Cardiac fibroblast (primary cell): Measurements from ENCODE around the gene BRSK1.
A peak's percentile ranks its signal among the peaks of the same experiment; 100 is the strongest.

Experiments
- DNase-seq, 2 donors: peaks; one replicate each; pipeline versions ENCODE4 v3.0.0 to v3.0.0-alpha.2; 2010; ENCODE audit warnings: low read depth in 2 of 2
- H3K4me3 ChIP-seq, 2 donors: replicated peaks in 1 of 2; 1 replicate in 1 of 2; 2 replicates in 1 of 2; pipeline ENCODE4 v1.5.1; 2011; ENCODE audit warnings: low read depth in 2 of 2, low read length in 2 of 2, mild to moderate bottlenecking in 2 of 2, moderate library complexity in 1 of 2
- TF ChIP-seq, protein P1 (sequence below): IDR thresholded peaks from one replicate; pipeline ENCODE4 v1.5.1; 2011; ENCODE audit warnings: low read depth, mild to moderate bottlenecking, low read length, inconsistent platforms

The BRSK1 gene

DNA sequence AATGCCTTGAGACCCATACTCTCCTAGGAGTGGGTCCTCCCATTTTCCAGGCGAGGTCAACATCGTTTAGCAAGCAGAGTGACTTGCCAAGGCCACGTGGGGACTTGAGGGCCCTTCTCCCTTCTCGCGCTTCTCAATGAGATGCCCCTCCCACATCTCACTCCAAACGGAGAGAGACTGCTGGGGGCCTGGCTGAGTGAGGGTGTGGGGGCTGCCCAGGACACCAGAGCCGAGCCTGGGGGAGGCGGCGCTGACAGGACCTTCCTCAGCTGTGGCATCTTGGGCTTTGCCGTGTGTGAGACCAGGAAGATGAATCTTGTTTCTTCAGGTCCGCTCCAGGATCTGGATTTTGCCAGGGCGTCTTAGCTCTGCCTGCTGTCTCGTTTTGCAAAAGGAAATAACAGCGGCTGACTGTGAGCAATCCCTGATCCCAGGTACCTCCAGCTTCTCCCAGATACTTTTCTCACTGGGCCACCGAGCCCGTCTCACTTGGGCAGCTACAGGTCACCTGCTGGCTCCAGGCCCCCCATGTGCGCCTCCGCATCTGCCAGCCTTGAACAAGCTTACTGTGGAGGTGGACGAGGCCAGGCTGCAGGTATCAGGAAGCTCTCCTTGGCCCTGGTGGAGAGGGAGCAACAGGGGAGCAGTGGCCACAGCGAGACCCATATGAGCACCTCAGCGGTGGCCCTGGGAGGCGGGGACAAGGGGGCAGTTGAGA, 64.7 kb downstream of the BRSK1 start:
- TF ChIP-seq, protein P1, sequence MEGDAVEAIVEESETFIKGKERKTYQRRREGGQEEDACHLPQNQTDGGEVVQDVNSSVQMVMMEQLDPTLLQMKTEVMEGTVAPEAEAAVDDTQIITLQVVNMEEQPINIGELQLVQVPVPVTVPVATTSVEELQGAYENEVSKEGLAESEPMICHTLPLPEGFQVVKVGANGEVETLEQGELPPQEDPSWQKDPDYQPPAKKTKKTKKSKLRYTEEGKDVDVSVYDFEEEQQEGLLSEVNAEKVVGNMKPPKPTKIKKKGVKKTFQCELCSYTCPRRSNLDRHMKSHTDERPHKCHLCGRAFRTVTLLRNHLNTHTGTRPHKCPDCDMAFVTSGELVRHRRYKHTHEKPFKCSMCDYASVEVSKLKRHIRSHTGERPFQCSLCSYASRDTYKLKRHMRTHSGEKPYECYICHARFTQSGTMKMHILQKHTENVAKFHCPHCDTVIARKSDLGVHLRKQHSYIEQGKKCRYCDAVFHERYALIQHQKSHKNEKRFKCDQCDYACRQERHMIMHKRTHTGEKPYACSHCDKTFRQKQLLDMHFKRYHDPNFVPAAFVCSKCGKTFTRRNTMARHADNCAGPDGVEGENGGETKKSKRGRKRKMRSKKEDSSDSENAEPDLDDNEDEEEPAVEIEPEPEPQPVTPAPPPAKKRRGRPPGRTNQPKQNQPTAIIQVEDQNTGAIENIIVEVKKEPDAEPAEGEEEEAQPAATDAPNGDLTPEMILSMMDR = no peak
- H3K4me3 ChIP-seq = no peak overlapping the region
- DNase-seq = no peak

DNA sequence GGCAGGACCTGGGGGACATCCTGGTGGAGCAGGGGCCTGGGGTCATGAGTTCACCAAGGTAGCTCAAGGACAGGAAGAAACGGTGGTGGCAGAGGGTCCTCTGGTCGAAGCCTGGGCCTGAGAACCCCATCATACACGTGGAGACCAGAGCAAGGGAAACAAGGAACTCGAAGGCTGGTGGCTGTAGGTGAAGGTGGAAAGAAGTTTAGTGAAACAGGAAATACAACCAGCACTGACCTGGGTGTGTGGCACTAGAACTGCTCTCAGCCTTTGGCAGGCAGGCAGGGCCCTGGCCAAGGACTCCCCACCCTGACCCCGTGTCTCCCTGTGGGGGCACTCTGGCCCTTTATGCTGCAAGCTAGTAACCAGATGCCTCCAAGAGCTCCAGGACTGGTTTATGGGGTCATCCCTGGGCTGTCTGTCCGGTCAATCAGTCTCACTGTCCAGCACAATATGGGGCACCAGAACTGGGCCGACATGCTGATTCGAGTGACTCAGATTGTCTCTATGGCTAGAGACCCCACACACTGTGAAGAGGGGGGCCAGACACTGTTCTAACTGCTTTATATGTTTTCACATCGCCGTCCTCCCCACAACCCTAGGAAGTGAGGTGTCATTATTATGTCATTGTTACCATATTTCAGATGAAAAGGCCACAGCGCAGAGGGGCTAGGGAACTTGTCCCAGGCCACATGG, 67.0 kb downstream of the BRSK1 start:
- DNase-seq = no peak
- H3K4me3 ChIP-seq = no peak overlapping the region
- TF ChIP-seq, protein P1 = no peak

DNA sequence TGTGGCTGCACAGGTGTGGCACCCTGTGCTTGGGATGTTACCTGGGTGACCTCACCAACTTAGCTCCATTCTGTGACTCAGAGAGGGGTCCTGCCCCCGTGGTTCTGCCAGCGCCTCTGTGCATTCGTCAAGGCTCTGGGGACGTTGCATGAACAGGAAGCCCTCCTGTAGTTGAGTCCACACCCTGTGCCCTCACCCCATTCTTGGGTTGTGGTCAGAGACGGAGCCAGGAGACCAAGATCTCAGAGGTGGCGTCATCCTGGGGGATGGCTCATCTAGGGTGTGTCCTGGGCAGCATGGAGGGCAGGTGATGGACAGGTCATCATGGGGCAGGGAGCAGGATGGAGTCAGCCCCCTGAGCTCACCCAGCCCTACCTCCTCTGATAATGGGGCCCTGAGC, 68.2 kb downstream of the BRSK1 start:
- TF ChIP-seq, protein P1 = no peak
- no peak for DNase-seq
- no peak overlapping the region for H3K4me3 ChIP-seq

DNA sequence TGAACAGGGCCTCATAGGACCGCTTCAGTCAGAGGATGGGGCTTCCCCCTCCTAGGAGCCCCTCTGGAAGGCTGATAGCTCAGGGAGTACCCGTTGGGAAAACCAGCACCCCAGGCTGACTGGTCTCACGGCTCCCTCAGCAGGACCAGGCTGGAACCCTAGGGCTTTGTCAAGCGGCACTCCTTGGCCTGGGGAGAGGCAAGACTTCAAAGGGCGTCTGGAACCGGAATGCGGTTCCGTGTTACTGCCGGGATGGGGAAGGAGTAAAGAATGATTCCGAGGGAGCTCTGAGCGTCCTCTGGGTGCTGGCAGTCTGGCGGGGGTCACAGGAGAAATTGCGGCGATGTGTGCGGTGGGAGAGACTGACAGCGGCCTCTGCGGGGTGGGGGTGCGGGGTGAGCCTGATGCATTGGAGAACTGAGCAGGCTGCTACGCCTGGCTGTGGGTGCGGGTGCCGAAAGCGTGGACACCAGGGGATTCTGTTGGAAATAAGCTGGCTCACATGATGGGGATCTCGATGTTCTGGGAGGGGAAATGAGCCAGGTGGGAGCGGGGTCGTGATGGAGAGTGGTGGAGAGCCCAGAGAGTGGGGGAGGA, 68.8 kb downstream of the BRSK1 start:
- DNase-seq = no peak
- H3K4me3 ChIP-seq = no peak overlapping the region
- TF ChIP-seq, protein P1 = no peak

DNA sequence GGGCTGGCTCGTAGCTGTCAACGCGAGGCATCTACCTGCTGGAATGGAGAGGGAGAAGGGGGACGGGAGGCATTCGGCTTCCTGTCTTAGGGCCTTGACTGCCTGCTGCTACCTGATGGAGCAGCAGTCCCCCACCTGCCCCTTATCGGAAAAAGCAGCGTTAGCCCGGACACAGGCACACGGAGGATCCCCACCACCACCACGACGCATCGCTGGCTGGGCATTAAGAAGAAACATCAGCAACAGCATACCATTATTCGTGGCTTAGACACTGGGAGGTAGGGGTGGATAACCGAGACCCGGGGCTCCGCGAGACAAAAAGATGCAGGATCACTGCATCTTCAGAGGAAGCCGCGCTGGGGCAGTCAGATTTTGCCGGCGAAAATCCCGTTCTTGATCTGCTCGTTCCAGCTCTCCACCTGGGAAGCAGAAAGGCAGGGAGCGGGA, 69.6 kb downstream of the BRSK1 start:
- peak overlapping the region; percentile 44 to 46 for H3K4me3 ChIP-seq
- TF ChIP-seq, protein P1 = no peak
- no peak for DNase-seq

DNA sequence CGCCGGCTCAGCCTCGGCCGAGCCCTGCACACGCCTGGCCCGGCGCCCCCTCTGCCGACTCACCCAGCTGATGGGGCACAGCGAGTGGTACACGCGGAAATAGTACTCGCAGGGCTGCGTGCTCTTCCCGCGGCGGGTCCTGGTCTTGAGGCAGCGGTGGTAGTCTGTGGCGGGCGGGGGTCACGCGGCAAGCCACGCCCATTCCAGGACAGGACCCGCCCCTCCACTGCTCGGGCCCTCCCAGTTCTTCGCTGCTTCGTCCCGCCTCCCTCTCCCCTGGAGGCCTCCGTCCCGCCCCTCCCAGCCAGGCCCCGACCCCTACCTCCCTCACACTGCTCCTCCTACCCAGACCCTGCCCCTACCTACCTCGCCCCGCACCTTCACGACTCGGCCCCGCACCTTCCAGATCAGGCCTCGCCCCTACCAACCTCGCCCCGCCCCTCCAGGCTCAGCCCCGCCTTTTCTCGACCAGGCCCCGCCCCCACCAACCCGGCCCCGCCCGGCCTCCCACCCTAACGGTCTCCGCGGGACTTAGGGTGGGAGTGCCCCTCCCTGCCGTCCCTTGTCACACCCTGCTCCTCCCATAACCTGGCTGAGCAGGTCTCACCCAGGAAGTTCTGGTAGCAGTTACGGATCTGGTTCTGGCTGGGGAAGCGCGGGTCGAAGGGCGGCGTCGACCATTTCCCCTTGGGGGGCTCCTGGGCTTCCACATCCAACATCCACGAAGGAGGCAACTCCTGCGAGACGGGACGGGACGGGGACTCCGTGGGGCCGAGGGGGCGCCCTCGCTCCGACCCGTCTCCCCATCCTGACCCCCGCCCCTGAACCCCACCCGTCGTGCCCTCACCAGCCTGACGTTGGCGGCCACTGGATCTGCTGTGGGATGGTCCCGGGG, 70.3 kb downstream of the BRSK1 start:
- peak; percentile 28 to 62 for DNase-seq
- peak overlapping the region; percentile 44 to 46 for H3K4me3 ChIP-seq
- TF ChIP-seq, protein P1 = no peak
